Transverse colon (tissue), 4 donors: ENCODE measurements around the gene SCTR.

ENCODE experiments used
- POLR2A ChIP-seq: fragments of 450-650 bp; IDR thresholded peaks from one replicate; pipeline ENCODE4 v1.6.1; 2016; ENCODE audit warnings: antibody characterized with exemption, mild to moderate bottlenecking, moderate library complexity
- POLR2AphosphoS5 ChIP-seq, 3 donors: sonication (generic); formaldehyde crosslinking; IDR thresholded peaks; one replicate each; pipeline ENCODE4 v1.6.1; 2016; ENCODE audit warnings: antibody characterized with exemption in 3 of 3
- TF ChIP-seq, protein P1 (sequence below), 5 experiments: fragments of 200-600 bp in 3 of 5; fragments of 450-650 bp in 2 of 5; sonication (generic) in 3 of 5; IDR thresholded peaks; 1 replicate in 2 of 5; 2 replicates in 3 of 5; pipeline ENCODE4 v1.5.1; 2016 to 2017; ENCODE audit warnings: antibody characterized with exemption in 5 of 5, inconsistent platforms in 3 of 5, mild to moderate bottlenecking in 2 of 5, moderate library complexity in 1 of 5

DNA sequence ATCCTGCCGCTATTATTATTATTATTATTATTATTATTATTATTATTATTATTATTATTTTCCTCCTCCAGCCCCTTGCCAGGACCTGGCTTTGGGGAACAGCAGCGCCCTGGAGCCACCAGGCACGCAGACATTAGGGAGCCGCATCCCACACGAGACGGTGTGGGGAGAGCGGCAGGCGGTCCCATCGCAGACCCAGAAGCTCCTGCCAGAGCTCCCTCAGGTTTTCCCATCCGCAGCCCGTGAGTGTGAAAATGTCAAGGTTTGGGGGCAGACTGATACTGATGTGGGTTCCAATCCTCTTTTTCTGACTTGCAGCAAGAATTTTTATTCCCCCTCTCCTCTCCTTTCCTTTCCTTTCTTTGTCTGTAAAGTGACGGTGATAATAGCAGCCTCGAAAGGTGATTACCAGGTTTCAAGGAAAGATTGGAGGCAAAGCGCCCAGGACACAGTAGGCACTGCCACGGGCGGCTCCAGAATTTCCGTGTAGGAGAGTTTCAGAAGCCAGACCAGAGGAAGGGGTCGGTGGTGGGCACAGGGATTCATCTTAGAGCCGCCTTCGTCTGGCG, 816 bp downstream of the SCTR start:
- TF ChIP-seq, protein P1, sequence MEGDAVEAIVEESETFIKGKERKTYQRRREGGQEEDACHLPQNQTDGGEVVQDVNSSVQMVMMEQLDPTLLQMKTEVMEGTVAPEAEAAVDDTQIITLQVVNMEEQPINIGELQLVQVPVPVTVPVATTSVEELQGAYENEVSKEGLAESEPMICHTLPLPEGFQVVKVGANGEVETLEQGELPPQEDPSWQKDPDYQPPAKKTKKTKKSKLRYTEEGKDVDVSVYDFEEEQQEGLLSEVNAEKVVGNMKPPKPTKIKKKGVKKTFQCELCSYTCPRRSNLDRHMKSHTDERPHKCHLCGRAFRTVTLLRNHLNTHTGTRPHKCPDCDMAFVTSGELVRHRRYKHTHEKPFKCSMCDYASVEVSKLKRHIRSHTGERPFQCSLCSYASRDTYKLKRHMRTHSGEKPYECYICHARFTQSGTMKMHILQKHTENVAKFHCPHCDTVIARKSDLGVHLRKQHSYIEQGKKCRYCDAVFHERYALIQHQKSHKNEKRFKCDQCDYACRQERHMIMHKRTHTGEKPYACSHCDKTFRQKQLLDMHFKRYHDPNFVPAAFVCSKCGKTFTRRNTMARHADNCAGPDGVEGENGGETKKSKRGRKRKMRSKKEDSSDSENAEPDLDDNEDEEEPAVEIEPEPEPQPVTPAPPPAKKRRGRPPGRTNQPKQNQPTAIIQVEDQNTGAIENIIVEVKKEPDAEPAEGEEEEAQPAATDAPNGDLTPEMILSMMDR (IDR thresholded peaks at IDR 0.05) = no peak
- no peak for TF ChIP-seq POLR2A
- TF ChIP-seq POLR2AphosphoS5 (IDR thresholded peaks at IDR 0.05) = no peak
